Neuron (in vitro differentiated cells): ENCODE measurements around the gene RAB25.
"Not testable (repeated sequence)": the region's sequence is repeated elsewhere in the genome, so short reads cannot be mapped to it uniquely, and the experiment has no call there.

Source experiments
- H2AFZ ChIP-seq: one replicate; pipeline ENCODE4 v1.6.1; 2013; ENCODE audit warnings: low read depth, mild to moderate bottlenecking, inconsistent platforms, low read length, moderate library complexity
- H3K27me3 ChIP-seq: one replicate; pipeline ENCODE4 v1.6.1; 2013; ENCODE audit warnings: low read length; ENCODE audit not compliant: insufficient read depth
- H3K36me3 ChIP-seq: one replicate; pipeline ENCODE4 v1.6.1; 2013; ENCODE audit warnings: low read length; ENCODE audit not compliant: insufficient read depth
- H3K4me1 ChIP-seq: one replicate; pipeline ENCODE4 v1.6.1; 2013; ENCODE audit warnings: low read length; ENCODE audit not compliant: insufficient read depth
- H3K4me3 ChIP-seq: 2 replicates; pipeline ENCODE4 v1.5.1; 2013; ENCODE audit warnings: mild to moderate bottlenecking, low read length, moderate library complexity
- H3K9me3 ChIP-seq: one replicate; pipeline ENCODE4 v1.6.1; 2013; ENCODE audit warnings: low read length

The RAB25 gene

GRCh38 chr1:156064615-156065014, 3.7 kb downstream of the RAB25 start:
- Histone ChIP-seq H3K9me3 (no peaks in the 10 kb centered on the region), H3K27me3 (no peaks in the 10 kb centered on the region), H3K4me3 (no peak overlapping the region), H2AFZ (no peak overlapping the region), H3K36me3 (no peaks in the 10 kb centered on the region), H3K4me1 (peaks cover 8% of the 10 kb centered on the region)

GRCh38 chr1:156065212-156065611, 4.3 kb downstream of the RAB25 start:
- H3K27me3 ChIP-seq, result no peaks in the 10 kb centered on the region
- no peak overlapping the region for H2AFZ ChIP-seq
- H3K4me1 ChIP-seq, result peaks cover 8% of the 10 kb centered on the region
- H3K36me3 ChIP-seq, result no peaks in the 10 kb centered on the region
- no peak overlapping the region for H3K4me3 ChIP-seq
- H3K9me3 ChIP-seq, result no peaks in the 10 kb centered on the region

- no peaks in the 10 kb centered on the region for H3K36me3 ChIP-seq
- H2AFZ ChIP-seq, result no peak overlapping the region
- no peaks in the 10 kb centered on the region for H3K9me3 ChIP-seq
Observed at GRCh38 chr1:156065871-156066270, 4.9 kb downstream of the RAB25 start.

GRCh38 chr1:156067262-156067661, 6.3 kb downstream of the RAB25 start:
- H2AFZ ChIP-seq, result no peak overlapping the region
- no peaks in the 10 kb centered on the region for H3K27me3 ChIP-seq
- H3K9me3 ChIP-seq, result no peaks in the 10 kb centered on the region
- H3K4me3 ChIP-seq, result no peak overlapping the region
- no peaks in the 10 kb centered on the region for H3K36me3 ChIP-seq
- no peaks in the 10 kb centered on the region for H3K4me1 ChIP-seq

More at GRCh38 chr1:156065871-156066270, 4.9 kb downstream of the RAB25 start:
- Histone ChIP-seq H3K27me3 (no peaks in the 10 kb centered on the region), H3K4me1 (peaks cover 8% of the 10 kb centered on the region), H3K4me3 (no peak overlapping the region)

GRCh38 chr1:156069490-156070455, 8.8 kb downstream of the RAB25 start:
- Histone ChIP-seq H3K27me3 (no peaks in the 10 kb centered on the region), H3K4me1 (peaks cover 11% of the 10 kb centered on the region), H3K9me3 (no peaks in the 10 kb centered on the region), H3K4me3 (no peak overlapping the region), H2AFZ (no peak overlapping the region), H3K36me3 (peaks cover 15% of the 10 kb centered on the region)

- Histone ChIP-seq H3K4me3 (no peak overlapping the region), H3K27me3 (no peaks in the 10 kb centered on the region), H3K9me3 (no peaks in the 10 kb centered on the region), H2AFZ (no peak overlapping the region), H3K36me3 (peaks cover 22% of the 10 kb centered on the region), H3K4me1 (peaks cover 19% of the 10 kb centered on the region)
Observed at GRCh38 chr1:156070548-156070947, 9.6 kb downstream of the RAB25 start.

- Histone ChIP-seq H3K4me1 (peaks cover 27% of the 10 kb centered on the region), H3K36me3 (peaks cover 31% of the 10 kb centered on the region)
- not testable (repeated sequence) for H3K27me3 ChIP-seq, H2AFZ ChIP-seq, H3K9me3 ChIP-seq, H3K4me3 ChIP-seq
Observed at GRCh38 chr1:156071332-156071816, 10.4 kb downstream of the RAB25 start.

GRCh38 chr1:156072251-156072650, 11.3 kb downstream of the RAB25 start:
- H3K36me3 ChIP-seq, result peaks cover 39% of the 10 kb centered on the region
- H3K27me3 ChIP-seq, result no peaks in the 10 kb centered on the region
- peaks cover 33% of the 10 kb centered on the region for H3K4me1 ChIP-seq
- no peak overlapping the region for H3K4me3 ChIP-seq
- no peaks in the 10 kb centered on the region for H3K9me3 ChIP-seq
- H2AFZ ChIP-seq, result no peak overlapping the region

- Histone ChIP-seq H3K4me3 (no peak overlapping the region), H2AFZ (no peak overlapping the region), H3K36me3 (peaks cover 48% of the 10 kb centered on the region), H3K27me3 (no peaks in the 10 kb centered on the region), H3K9me3 (no peaks in the 10 kb centered on the region), H3K4me1 (peaks cover 41% of the 10 kb centered on the region)
Observed at GRCh38 chr1:156073110-156073687, 12.2 kb downstream of the RAB25 start.

- Histone ChIP-seq H3K4me1 (peaks cover 46% of the 10 kb centered on the region), H3K36me3 (peaks cover 54% of the 10 kb centered on the region), H2AFZ (no peak overlapping the region), H3K27me3 (no peaks in the 10 kb centered on the region), H3K4me3 (no peak overlapping the region), H3K9me3 (no peaks in the 10 kb centered on the region)
Observed at GRCh38 chr1:156073740-156074139, 12.8 kb downstream of the RAB25 start.

- Histone ChIP-seq H3K9me3 (no peaks in the 10 kb centered on the region), H3K27me3 (no peaks in the 10 kb centered on the region), H3K4me1 (peaks cover 53% of the 10 kb centered on the region), H2AFZ (no peak overlapping the region), H3K4me3 (no peak overlapping the region), H3K36me3 (peaks cover 60% of the 10 kb centered on the region)
Observed at GRCh38 chr1:156074661-156075060, 13.7 kb downstream of the RAB25 start.

GRCh38 chr1:156075162-156075561, 14.2 kb downstream of the RAB25 start:
- no peaks in the 10 kb centered on the region for H3K9me3 ChIP-seq
- H3K27me3 ChIP-seq, result no peaks in the 10 kb centered on the region
- H3K36me3 ChIP-seq, result peaks cover 63% of the 10 kb centered on the region
- H3K4me1 ChIP-seq, result peaks cover 58% of the 10 kb centered on the region
- no peak overlapping the region for H2AFZ ChIP-seq
- H3K4me3 ChIP-seq, result no peak overlapping the region

GRCh38 chr1:156075775-156076204, 14.8 kb downstream of the RAB25 start:
- H3K27me3 ChIP-seq, result no peaks in the 10 kb centered on the region
- peaks cover 58% of the 10 kb centered on the region for H3K4me1 ChIP-seq
- H3K4me3 ChIP-seq, result no peak overlapping the region
- H2AFZ ChIP-seq, result no peak overlapping the region
- peaks cover 63% of the 10 kb centered on the region for H3K36me3 ChIP-seq
- H3K9me3 ChIP-seq, result no peaks in the 10 kb centered on the region
